ENCODE data around the gene FARP2.

The FARP2 gene

GRCh38 chr2:241410739-241411176, 54.7 kb downstream of the FARP2 start (continued):
- TF ChIP-seq ZNF658 (tag by site-specific recombination; IDR thresholded peaks at IDR 0.05) = no peak
- TF ChIP-seq ZNF623 (tag by site-specific recombination; IDR thresholded peaks at IDR 0.05) = no peak
- TF ChIP-seq, protein P1, sequence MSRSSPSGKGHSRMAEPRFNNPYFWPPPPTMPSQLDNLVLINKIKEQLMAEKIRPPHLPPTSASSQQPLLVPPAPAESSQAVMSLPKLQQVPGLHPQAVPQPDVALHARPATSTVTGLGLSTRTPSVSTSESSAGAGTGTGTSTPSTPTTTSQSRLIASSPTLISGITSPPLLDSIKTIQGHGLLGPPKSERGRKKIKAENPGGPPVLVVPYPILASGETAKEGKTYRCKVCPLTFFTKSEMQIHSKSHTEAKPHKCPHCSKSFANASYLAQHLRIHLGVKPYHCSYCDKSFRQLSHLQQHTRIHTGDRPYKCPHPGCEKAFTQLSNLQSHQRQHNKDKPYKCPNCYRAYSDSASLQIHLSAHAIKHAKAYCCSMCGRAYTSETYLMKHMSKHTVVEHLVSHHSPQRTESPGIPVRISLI (tag by site-specific recombination; IDR thresholded peaks at IDR 0.05) = no peak
- no peak for TF ChIP-seq IKZF3 (tag by site-specific recombination; IDR thresholded peaks at IDR 0.05)
- TF ChIP-seq, protein P2, sequence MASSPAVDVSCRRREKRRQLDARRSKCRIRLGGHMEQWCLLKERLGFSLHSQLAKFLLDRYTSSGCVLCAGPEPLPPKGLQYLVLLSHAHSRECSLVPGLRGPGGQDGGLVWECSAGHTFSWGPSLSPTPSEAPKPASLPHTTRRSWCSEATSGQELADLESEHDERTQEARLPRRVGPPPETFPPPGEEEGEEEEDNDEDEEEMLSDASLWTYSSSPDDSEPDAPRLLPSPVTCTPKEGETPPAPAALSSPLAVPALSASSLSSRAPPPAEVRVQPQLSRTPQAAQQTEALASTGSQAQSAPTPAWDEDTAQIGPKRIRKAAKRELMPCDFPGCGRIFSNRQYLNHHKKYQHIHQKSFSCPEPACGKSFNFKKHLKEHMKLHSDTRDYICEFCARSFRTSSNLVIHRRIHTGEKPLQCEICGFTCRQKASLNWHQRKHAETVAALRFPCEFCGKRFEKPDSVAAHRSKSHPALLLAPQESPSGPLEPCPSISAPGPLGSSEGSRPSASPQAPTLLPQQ (tag by site-specific recombination; IDR thresholded peaks at IDR 0.05) = no peak

DNA sequence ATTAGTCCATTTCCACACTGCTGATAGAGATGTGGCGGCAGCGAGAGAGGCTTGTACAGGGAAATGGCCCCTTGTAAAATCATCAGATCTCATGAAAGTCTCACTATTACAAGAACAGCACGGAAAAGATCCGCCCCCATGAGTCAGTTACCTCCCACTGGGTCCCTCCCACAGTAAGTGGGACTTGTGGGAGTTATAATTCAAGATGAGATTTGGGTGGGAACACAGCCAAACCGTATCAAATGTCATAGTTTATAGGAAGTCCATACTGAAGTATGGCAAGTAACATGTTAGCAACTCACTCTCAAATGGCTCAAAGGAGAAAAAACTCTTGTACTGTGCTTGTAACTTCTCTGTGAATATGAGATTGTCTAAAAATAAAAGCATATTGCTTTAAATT, 56.1 kb downstream of the FARP2 start:
- peaks cover 7 to 62% of the 10 kb centered on the region in 2 experiments; a peak in 2 of 3 replicates for H3K36me3 ChIP-seq (ENCODE audit: control insufficient read depth in 2 of 2, insufficient read depth in 1 of 2, low read length in 2 of 2)
- H3K4me1 ChIP-seq (ENCODE audit: control insufficient read depth, insufficient read depth, low read length) = peaks cover 8% of the 10 kb centered on the region
- ChIA-PET POLR2A (no interaction called here), CTCF (no interaction called here)
- no peaks in the 10 kb centered on the region for H3K9me3 ChIP-seq (ENCODE audit: control insufficient read depth, insufficient read depth, low read depth, low read length)
- peak overlapping the region; percentile 48 for H3K27ac ChIP-seq (ENCODE audit: extremely low read depth, low read depth, low read length)
- no peak overlapping the region for H3K4me3 ChIP-seq (ENCODE audit: low read depth, low read length)
- no peak for TF ChIP-seq ZNF639 (tag by site-specific recombination; IDR thresholded peaks at IDR 0.05)
- TF ChIP-seq SP7 (tag by site-specific recombination; IDR thresholded peaks at IDR 0.05) = peak; percentile 90
- peak; percentile 92 for TF ChIP-seq GLIS1 (tag by site-specific recombination; IDR thresholded peaks at IDR 0.05)
- peak; percentile 68; the same call in 1 of the 2 replicates for TF ChIP-seq KLF10 (tag by site-specific recombination; IDR thresholded peaks at IDR 0.05)
- 0 out of 2 replicates have a peak, but pooled peaks have one; percentile 65 for TF ChIP-seq ZNF184 (tag by site-specific recombination; IDR thresholded peaks at IDR 0.05)
- TF ChIP-seq FEZF1 (tag by site-specific recombination; IDR thresholded peaks at IDR 0.05) = peak; percentile 86
- no peak for TF ChIP-seq ZNF48 (tag by site-specific recombination; IDR thresholded peaks at IDR 0.05)
- TF ChIP-seq ZNF169 (tag by site-specific recombination; IDR thresholded peaks at IDR 0.05) = no peak
- no peak for TF ChIP-seq ZNF16 (tag by site-specific recombination; IDR thresholded peaks at IDR 0.05; ENCODE audit: low read depth)
- peak; percentile 83; the same call in 1 of the 2 replicates for TF ChIP-seq IKZF3 (tag by site-specific recombination; IDR thresholded peaks at IDR 0.05)
- peak; percentile 73; the same call in 1 of the 2 replicates for TF ChIP-seq GFI1B (tag by site-specific recombination; IDR thresholded peaks at IDR 0.05)
- peak; percentile 35; the same call in 1 of the 2 replicates for TF ChIP-seq PRDM1 (tag by site-specific recombination; IDR thresholded peaks at IDR 0.05)
- TF ChIP-seq, protein P2 (tag by site-specific recombination; IDR thresholded peaks at IDR 0.05) = peak; percentile 39; the same call in 1 of the 2 replicates
- TF ChIP-seq RBAK (tag by site-specific recombination; IDR thresholded peaks at IDR 0.05) = no peak
- TF ChIP-seq ZNF398 (tag by site-specific recombination; IDR thresholded peaks at IDR 0.05) = no peak
- TF ChIP-seq ZSCAN16 (tag by site-specific recombination; IDR thresholded peaks at IDR 0.05) = no peak
- TF ChIP-seq ZNF580 (tag by site-specific recombination; IDR thresholded peaks at IDR 0.05) = no peak
- TF ChIP-seq ZNF404 (tag by site-specific recombination; IDR thresholded peaks at IDR 0.05) = no peak
- TF ChIP-seq ZNF354C (tag by site-specific recombination; IDR thresholded peaks at IDR 0.05; ENCODE audit: borderline replicate concordance, low read depth) = no peak
- peak; percentile 75; the same call in 1 of the 2 replicates for TF ChIP-seq TRIM28 (IDR thresholded peaks at IDR 0.05; ENCODE audit: borderline replicate concordance, low read length)
- no peak for TF ChIP-seq ZNF426 (tag by site-specific recombination; IDR thresholded peaks at IDR 0.05)
- no peak for TF ChIP-seq ZNF140 (tag by site-specific recombination; IDR thresholded peaks at IDR 0.05)
- TF ChIP-seq ZNF341 (tag by site-specific recombination; IDR thresholded peaks at IDR 0.05; ENCODE audit: low read depth) = peak; percentile 61
- no peak for TF ChIP-seq ZNF776 (tag by site-specific recombination; IDR thresholded peaks at IDR 0.05; ENCODE audit: borderline replicate concordance)
- TF ChIP-seq ZNF223 (tag by site-specific recombination; IDR thresholded peaks at IDR 0.05) = no peak
- no peak for TF ChIP-seq ZNF37A (tag by site-specific recombination; IDR thresholded peaks at IDR 0.05)
- TF ChIP-seq, protein P1 (tag by site-specific recombination; IDR thresholded peaks at IDR 0.05) = peak; percentile 52; the same call in 1 of the 2 replicates

Data from HEK293 (cell line).